NOMO-1 treated with DMSO at 0.1 percent for 48 hours (cell line): ENCODE results near the gene PDE4D.

Experiments used
- DNase-seq: peaks from one replicate; lab custom pipeline; 2025; ENCODE audit not compliant: unreplicated experiment; lab: John Stamatoyannopoulos, UW

PDE4D gene

DNA sequence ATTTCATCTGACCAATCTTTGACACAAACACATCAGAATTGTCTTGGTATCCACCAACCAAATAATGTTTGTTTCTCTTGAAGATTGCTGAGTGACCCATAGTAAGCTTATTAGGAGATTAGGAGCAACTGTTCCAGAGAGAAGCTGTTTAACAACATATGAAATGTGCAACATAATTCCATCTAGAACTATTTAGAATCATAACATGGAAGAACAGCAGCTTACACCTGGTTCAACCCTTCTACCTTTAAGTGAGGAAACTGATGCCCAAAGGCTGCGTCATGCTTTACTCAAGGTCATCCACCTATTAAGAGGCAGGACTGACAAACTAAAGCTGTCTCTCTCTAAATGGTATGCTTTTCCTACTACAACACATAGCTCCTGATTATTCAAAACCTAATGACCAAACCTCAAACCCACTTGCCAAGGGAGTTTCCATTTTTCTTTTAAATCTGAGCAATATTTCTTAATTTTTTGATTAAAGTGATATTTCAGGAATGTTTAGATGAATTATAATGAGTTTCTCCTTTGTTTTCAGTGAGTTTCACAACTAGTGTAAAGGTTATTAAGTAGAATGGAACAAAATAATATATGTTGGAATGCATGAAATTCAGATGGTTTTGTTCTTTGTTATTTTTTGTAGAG is 764.8 kb downstream of the PDE4D start:
- no peak for DNase-seq

DNA sequence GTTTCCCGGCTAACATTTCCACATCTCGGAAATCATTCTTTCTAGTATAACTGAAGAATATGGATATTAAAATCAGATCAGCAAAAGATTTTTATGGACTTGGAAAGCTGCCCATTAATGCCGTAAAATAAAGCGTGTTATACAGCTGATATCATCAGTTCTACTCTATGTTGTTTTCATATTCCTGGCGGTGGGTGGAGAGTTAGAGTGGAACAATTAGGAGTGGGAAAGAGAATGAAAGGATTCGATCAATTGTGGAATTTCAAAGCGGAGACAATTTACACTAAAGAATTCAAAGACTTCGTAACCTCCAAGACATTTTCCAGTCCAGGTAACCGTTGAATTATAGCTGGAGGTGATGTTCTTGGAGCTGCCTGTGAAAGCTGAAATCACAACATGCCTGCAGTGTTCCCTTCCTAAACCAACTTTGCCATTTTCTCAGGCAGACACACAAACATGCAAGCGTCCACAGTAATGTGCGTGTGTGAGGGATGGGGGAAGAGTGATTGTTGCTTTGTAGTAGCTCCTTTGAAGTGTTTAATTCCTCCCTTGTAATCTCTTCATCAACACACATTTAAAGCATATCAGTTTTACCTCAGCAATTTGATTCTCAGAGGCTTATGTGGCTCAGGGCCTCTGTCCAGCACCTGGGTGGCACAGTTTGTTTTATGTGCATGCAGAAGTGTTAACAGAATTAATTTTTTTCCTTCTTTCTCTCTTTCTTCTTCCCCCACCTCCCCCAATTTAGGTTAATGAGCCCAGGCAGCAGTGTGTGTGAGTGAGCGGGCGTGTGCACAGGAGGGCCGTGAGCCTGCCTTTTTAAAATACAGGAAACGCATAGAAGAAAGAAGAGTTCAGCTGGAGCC is 766.6 kb downstream of the PDE4D start:
- no peak for DNase-seq

DNA sequence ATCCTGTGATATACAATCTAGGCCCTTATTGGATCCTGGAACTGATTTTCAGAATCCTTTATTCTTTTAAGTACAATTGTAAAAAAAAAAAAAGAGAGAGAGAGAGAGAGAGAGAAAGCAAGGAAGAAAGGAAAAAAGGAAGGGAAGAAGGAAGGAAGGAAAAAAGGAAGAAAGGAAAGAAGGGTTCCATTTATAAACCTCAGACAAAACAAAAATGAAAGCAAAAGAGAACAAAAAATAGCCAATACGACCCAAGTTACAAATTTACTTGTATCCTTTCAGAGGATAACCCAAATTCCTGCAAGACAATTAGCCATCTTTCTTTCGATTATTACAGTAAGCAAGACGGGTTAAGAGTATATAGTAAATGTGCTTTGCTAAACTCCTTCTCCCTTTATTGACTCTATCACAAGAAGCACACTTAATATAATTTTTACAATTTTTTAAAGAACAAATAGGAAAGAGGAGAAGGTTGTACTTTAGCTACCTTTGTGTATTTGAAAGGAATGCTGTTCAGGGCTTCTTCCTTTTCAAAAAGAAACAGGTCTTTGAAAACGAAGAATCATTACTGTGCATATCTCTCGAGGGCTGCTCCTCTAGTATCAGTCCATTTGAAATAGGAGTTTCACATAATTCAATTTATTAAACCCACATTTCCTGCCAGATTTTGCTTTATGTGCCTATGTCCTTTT is 767.4 kb downstream of the PDE4D start:
- DNase-seq = no peak

DNA sequence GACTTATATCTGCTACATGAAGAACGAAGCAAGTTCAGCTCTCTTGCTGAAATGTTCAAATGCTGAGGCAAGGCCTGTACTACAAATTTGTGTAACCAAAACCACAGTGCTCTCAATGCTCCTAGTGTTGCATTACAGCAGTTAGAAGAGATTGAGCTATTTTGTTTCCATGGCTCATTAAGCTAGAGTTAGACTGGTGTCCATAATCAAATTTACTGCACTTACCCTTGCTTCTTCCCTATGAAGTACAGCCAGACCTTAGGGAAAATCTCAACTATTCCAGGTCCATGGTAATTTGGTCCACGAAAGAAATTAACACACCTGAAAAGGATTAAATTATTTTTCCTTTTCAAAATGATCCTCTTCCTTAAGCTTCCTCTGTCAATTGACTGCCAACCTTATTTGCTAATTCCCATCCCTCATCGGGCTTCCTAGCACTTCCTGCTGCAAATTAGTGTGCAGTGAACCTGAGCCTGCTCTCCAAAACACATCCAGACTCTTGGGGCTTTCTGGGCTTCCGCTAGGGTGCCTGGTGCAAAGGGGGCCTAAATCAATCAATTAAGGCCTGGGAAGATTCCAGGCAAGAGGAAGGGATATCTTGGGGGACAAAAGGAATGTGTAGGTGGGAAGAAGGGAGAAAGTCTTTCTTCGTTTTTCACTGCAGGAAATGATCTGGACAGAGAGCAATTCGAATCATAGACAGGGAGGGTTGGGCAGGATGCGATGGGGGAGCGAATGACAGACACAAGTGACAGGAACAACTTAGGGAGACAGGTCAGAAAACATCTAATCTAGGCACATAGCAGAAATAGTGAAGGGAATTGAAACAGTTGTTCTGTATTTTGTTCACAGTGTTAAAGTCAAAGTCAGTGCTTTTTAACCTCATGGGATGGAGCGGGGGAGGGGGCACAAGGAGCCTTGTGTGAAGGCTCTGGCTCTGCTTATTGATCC is 768.2 kb downstream of the PDE4D start:
- DNase-seq = no peak

- DNase-seq = no peak
Measured at GRCh38 chr5:59123595-59124561, 769.6 kb downstream of the PDE4D start.

DNA sequence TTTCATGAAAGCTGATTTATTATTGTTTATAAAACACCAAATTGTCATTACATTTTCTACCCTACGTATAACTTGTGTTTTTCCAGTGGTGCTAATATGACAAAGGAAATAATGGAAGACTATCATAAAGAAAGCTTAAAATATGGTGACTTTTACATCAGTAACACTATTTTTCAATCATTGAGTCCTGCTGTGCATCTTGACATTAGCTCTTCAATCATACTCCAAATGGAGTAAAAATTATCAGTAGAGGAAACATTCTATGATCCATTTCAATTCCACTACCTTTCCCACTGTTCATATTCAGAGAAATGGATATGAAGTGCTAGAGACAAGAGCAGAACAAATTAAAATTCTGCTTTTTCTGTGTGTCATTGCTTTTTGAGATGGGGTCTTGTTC is 774.0 kb downstream of the PDE4D start:
- no peak for DNase-seq

DNA sequence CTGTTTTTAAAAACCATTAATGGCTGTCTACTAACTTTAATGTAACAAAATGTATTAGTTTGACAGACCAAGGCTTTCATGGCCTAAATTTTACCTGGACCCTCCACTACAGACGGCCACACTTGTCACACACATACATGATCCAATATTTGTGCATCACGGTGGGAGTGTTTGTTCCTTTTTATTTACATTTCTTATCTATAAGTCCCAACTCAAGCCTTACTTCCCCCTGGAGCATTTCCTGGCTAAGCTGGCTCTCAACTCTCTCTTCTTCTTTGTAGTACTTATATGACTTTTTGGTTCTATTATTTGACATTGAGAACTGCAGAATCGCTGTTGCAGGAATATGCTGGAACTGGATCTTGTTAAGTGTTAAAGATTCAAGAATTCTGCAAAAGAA is 776.2 kb downstream of the PDE4D start:
- DNase-seq = no peak

DNA sequence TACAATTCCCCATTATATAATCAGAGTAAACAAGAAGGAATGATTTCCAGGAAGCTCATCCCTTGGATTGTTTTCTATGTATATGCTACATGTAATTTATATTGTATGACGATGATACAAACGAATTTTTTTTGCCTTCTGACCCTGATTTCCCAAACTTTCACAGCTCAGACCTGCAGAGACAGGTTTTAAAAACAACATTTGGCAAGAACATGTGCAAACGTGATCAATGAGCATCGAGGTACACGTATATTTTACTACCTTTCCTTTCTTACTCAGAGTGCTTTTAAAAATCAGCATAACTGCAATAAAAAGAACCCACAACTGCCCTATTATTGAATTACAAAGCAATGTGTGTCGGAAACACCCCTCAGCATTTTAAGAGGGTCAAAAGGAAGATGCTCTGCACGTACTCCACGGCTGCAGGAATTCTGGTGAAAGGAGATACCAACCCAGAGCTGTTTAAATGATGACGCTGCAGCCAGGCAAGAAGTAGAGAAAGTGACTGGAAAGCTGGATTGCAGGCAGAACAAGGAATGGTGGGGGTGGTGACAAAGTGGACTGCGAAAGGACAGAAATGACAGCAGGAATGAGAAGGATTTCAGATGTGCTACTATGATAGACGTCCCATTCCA is 777.2 kb downstream of the PDE4D start:
- no peak for DNase-seq

- DNase-seq = no peak
Measured at GRCh38 chr5:59115345-59115744, 778.2 kb downstream of the PDE4D start.

GRCh38 chr5:59109383-59109782 is 784.1 kb downstream of the PDE4D start:
- DNase-seq = no peak

DNA sequence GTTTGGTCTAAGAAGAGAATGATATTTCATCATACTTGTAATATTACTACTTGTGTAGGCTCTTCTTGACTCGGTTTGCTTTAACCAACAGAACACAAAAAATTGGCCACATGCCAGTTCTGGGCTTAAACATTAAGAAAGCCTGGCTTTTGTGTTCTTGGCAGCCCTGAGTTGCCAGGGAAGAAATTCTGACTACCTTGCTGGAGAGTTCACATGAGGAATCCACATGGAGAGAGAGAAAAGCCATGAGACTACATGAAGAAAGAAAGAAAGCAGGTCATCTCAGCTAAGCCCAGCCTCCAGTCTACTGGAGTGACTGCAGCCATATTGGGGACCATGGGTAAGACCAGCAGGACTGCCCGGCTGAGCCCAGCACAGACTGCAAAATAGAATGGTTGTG is 785.8 kb downstream of the PDE4D start:
- DNase-seq = no peak

DNA sequence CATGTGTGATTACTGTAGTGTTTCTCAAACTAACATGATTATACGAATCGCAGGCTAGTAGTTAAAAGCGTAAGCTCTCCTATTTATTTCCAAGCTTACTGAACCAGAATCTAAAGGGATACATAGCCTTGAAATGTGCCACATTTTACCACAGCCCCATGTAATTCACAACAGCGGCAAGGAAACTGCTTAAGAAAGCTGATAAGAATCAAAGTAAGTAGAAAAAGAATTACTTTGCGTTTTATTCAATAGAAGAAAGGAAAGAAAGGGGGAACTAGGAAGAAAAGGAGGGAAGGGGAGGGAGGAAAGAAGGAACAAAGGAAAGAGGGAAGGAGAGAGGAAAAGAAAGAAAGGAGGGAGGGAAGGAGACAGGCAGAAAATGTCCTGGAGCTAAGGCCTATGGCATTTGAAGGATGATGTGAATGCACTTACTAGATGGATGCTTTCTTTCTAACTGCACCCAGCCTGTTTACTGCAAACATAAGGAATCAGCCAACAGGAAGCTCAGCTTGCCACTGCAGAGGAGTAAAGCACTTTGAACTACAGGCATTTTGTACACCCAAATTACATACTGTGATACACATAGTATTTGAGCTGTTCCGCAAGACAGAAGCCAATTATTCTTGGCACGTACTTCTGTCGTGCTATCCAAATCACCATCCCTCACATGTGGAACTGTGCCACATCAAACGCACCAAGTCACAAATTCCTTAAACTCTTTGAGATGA is 789.0 kb downstream of the PDE4D start:
- DNase-seq = no peak

GRCh38 chr5:59103303-59103702 is 790.2 kb downstream of the PDE4D start:
- DNase-seq = no peak

- no peak for DNase-seq
Measured at GRCh38 chr5:59102437-59102836, 791.1 kb downstream of the PDE4D start.

GRCh38 chr5:59100875-59101274 is 792.7 kb downstream of the PDE4D start:
- no peak for DNase-seq

DNA sequence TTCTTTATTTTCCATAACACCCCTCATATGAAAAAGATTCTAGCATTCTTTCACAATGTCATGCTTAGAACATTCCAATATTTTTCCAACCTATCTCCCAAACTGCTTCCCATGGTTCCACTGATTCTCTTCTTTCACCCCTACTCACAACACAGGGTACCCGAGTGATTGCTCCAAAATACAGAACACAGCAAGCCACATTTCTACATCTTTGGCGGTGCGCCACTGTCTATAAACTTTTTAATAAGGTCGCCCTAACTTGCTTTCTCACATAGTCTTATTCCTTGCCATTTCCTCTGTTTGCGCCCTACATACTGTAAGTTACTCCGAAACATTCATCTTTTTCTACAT is 793.6 kb downstream of the PDE4D start:
- DNase-seq = no peak

GRCh38 chr5:59099270-59099994 is 794.1 kb downstream of the PDE4D start:
- DNase-seq = no peak

DNA sequence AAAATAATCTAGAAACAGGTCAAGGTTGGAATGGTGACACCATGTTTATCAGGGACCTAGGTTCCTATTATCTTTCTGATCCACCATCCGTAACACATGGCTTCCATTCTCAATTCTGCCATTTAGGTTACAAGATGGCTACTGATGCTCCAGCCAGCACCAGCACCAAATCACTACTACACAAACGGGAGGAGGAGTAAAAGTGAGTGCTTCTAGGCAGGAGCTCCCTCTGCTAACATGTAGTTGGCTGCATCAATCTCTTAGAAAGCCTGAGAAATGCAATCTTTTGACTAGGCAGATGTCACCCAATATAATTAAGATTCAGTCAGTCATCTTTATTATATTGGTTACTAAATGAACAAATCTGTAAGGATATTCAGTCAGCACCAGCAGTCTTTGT is 794.8 kb downstream of the PDE4D start:
- no peak for DNase-seq
